RWPE1 (cell line): ENCODE data around the gene NDUFA3.
A peak's percentile ranks its signal among the peaks of the same experiment; 100 is the strongest.

Experiments
- CTCF ChIA-PET: fragments of 350-600 bp; sonication (Branson Sonifier 250); formaldehyde crosslinking; extraction: SDS; loops from one replicate; lab custom pipeline; 2021; lab: Yijun Ruan, JAX
- POLR2A ChIA-PET: fragments of 400-600 bp; formaldehyde crosslinking; extraction: SDS; loops from one replicate; lab custom pipeline; 2020; ENCODE audit warnings: antibody characterized with exemption; ENCODE audit not compliant: low non-redundant PET; lab: Yijun Ruan, JAX
- DNase-seq: peaks from one replicate; pipeline ENCODE4 v3.0.0; 2012; ENCODE audit warnings: low spot score
- H3K27ac ChIP-seq: fragments of 450-650 bp; 2 replicates; pipeline ENCODE4 v1.5.1; 2017
- TF ChIP-seq, protein P1 (sequence below): fragments of 450-650 bp; conservative IDR thresholded peaks from 2 replicates; pipeline ENCODE4 v1.5.1; 2017; ENCODE audit warnings: low read depth, mild to moderate bottlenecking

Gene NDUFA3

GRCh38 chr19:54128796-54129616 is 26.4 kb downstream of the NDUFA3 start:
- CTCF ChIA-PET, result no interaction called here
- H3K27ac ChIP-seq, result no peak overlapping the region
- DNase-seq, result no peak
- TF ChIP-seq, protein P1, sequence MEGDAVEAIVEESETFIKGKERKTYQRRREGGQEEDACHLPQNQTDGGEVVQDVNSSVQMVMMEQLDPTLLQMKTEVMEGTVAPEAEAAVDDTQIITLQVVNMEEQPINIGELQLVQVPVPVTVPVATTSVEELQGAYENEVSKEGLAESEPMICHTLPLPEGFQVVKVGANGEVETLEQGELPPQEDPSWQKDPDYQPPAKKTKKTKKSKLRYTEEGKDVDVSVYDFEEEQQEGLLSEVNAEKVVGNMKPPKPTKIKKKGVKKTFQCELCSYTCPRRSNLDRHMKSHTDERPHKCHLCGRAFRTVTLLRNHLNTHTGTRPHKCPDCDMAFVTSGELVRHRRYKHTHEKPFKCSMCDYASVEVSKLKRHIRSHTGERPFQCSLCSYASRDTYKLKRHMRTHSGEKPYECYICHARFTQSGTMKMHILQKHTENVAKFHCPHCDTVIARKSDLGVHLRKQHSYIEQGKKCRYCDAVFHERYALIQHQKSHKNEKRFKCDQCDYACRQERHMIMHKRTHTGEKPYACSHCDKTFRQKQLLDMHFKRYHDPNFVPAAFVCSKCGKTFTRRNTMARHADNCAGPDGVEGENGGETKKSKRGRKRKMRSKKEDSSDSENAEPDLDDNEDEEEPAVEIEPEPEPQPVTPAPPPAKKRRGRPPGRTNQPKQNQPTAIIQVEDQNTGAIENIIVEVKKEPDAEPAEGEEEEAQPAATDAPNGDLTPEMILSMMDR, result no peak
- POLR2A ChIA-PET, result no interaction called here

GRCh38 chr19:54129617-54129996 is 27.0 kb downstream of the NDUFA3 start:
- TF ChIP-seq, protein P1, result no peak
- ChIA-PET POLR2A (no interaction called here), CTCF (interaction anchor here (0.6 kb wide), 1 partner anchor 23 kb away, joined by 3 read pairs; no protein-coding TSS in a partner anchor)
- H3K27ac ChIP-seq, result no peak overlapping the region
- no peak for DNase-seq

DNA sequence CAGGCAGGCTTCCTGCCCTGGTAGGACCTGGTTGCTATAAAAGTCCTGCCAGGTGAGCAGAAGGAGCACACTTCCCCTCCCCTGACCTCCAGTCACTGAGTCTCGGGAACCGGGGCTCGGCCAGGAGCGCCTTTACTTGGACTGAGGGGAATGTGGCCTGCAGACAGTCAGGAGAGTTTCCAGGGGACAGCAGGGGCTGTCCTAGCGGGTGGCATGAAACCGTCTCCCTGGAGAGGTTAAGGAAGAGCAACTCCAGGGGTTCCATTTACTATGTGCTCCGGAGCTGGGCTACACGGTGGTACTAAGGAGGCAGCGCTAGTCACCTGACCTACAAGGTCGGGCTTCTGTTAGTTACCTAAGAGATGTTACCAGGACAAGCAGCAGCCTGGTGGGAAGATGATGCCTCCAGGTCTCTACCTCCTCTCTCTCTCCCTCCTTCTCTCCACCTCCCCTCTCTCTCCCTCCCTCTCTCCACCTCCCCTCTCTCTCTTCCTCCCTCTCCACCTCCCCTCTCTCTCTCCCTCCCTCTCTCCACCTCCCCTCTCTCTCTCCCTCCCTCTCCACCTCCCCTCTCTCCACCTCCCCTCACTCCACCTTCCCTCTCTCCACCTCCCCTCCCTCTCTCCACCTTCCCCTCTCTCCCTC is 30.8 kb downstream of the NDUFA3 start:
- DNase-seq, result no peak
- peak overlapping the region; percentile 85 for H3K27ac ChIP-seq
- TF ChIP-seq, protein P1, result no peak
- ChIA-PET POLR2A (no interaction called here), CTCF (interaction anchor here (0.6 kb wide), 1 partner anchor 25 kb away, joined by 3 read pairs; no protein-coding TSS in a partner anchor)

DNA sequence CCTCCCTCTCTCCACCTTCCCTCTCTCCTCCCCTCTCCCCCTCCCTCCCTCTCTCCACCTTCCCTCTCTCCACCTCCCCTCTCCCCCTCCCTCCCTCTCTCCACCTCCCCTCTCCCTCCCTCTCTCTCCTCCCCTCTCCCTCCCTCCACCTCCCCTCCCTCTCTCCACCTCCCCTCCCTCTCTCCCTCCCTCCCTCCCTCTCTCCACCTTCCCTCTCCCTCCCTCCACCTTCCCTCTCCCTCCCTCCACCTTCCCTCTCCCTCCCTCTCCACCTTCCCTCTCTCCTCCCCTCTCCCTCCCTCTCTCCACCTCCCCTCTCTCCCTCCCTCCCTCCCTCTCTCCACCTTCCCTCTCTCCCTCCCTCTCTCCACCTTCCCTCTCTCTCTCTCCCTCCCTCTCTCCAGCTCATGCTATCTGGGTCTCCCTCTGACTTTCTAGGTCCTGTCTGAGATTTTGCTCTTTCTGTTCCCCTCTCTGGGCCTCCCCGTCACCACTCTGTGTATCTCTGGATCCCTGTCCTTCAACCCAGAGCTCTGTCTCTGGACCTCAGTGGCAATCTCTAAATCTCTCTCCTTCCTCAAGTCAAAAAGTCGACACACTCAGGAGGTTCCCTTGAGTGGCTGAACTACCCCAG is 31.4 kb downstream of the NDUFA3 start:
- ChIA-PET CTCF (no interaction called here), POLR2A (no interaction called here)
- TF ChIP-seq, protein P1, result no peak
- peak overlapping the region; percentile 94 for H3K27ac ChIP-seq
- no peak for DNase-seq

- ChIA-PET CTCF (no interaction called here), POLR2A (interaction anchor here (0.8 to 1.6 kb wide), 4 partner anchors 11 to 24 kb away, joined by 3 to 5 read pairs (median 4); partner anchors contain the start of genes LENG1, PRPF31 and TFPT)
- DNase-seq, result no peak
- TF ChIP-seq, protein P1, result no peak
- H3K27ac ChIP-seq, result peak overlapping the region; percentile 94
Measured at GRCh38 chr19:54136086-54136863, 33.6 kb downstream of the NDUFA3 start.
